ENCODE measurements around the gene DIDO1. TPM values are rescaled to one million over a fixed set of nuclear protein-coding genes. Genes with fewer than 3 reads are reported as not detected.

DIDO1 gene
- total RNA-seq, 1 experiment from 2014 or later = 85.9 TPM

- H3K36me3 Mint-ChIP-seq (ENCODE audit: insufficient read depth in 1 of 3, low read depth in 3 of 3) = peaks cover 70 to 99% (median 73%) of the 10 kb centered on the region in 3 experiments
- no CpG with 5 or more reads among the region's 15 CpGs for WGBS (ENCODE audit: extremely low coverage, insufficient read length, low lambda C conversion rate)
Observed at GRCh38 chr20:62891111-62891510, 35.2 kb downstream of the DIDO1 start.

More at GRCh38 chr20:62891111-62891510, 35.2 kb downstream of the DIDO1 start:
- no peak overlapping the region for H3T11ph ChIP-seq (ENCODE audit: low read length)
- H4K5ac ChIP-seq (ENCODE audit: insufficient read length, low read depth, low read length) = no peak overlapping the region
- H3K23me2 ChIP-seq (ENCODE audit: insufficient read length, low read depth, low read length, poor library complexity, severe bottlenecking) = no peaks in the 10 kb centered on the region
- no peak overlapping the region for H4K8ac ChIP-seq (replicated peaks; ENCODE audit: insufficient read length, low read depth, low read length)
- no peaks in the 10 kb centered on the region for H4K20me1 ChIP-seq (ENCODE audit: control insufficient read depth, insufficient read depth, insufficient read length)
- Mint-ChIP-seq H3K4me1 (peaks cover 7 to 9% of the 10 kb centered on the region in 2 experiments; a peak in 3 of 4 replicates), H3K4me3 (no peak overlapping the region), H3K27me3 (ENCODE audit: low read depth) (no peaks in the 10 kb centered on the region), H3K9me3 (no peaks in the 10 kb centered on the region), H3K27ac (no peak overlapping the region)
- no peak overlapping the region for H3K14ac ChIP-seq (ENCODE audit: insufficient read depth, low read length)
- H3K79me1 ChIP-seq (ENCODE audit: insufficient read depth, low read depth, low read length, poor library complexity, severe bottlenecking) = no peaks in the 10 kb centered on the region
- no peak overlapping the region for H3K18ac ChIP-seq (ENCODE audit: insufficient read length, low read depth, low read length)
- H2BK15ac ChIP-seq (ENCODE audit: low read depth, low read length) = no peak overlapping the region
- no peaks in the 10 kb centered on the region for H3K9me3 ChIP-seq (ENCODE audit: control insufficient read depth, low read depth, low read length)
- no peak overlapping the region for H2BK5ac ChIP-seq (ENCODE audit: insufficient read length, low read length)
- no peak overlapping the region for H3K56ac ChIP-seq (ENCODE audit: insufficient read length, low read depth, low read length)
- no peak overlapping the region for H3K9ac ChIP-seq (ENCODE audit: extremely low read depth, insufficient read length, low read length)
- H2BK12ac ChIP-seq (ENCODE audit: insufficient read length, low read depth, low read length) = no peak overlapping the region
- TF ChIP-seq CTCF (conservative IDR thresholded peaks at IDR 0.05) = no peak
- H3K23ac ChIP-seq (ENCODE audit: insufficient read length, low read depth, low read length) = no peak overlapping the region
- H3K27me3 ChIP-seq (ENCODE audit: insufficient read depth, low read length) = no peaks in the 10 kb centered on the region
- no peak overlapping the region for H4K91ac ChIP-seq (ENCODE audit: insufficient read length, low read depth, low read length)
- no peak overlapping the region for H2BK20ac ChIP-seq (ENCODE audit: low read depth, low read length, poor library complexity, severe bottlenecking)
- H3K79me2 ChIP-seq (ENCODE audit: insufficient read depth, low read length) = no peaks in the 10 kb centered on the region
- no peak for DNase-seq
- no peak overlapping the region for H3K4me2 ChIP-seq (ENCODE audit: insufficient read depth, insufficient read length, low read length)
- no peak overlapping the region for H2AFZ ChIP-seq (ENCODE audit: low read length)
- H3K4me1 ChIP-seq (ENCODE audit: insufficient read depth, low read length) = no peaks in the 10 kb centered on the region
- no peak overlapping the region for H2AK5ac ChIP-seq (ENCODE audit: insufficient read length, low read length)
- H3K27ac ChIP-seq (ENCODE audit: insufficient read length, low read depth, low read length) = no peak overlapping the region
- H3K4ac ChIP-seq (ENCODE audit: low read depth, low read length) = no peak overlapping the region
- no peak overlapping the region for H2BK120ac ChIP-seq (ENCODE audit: low read depth, low read length, poor library complexity, severe bottlenecking)
